SK-N-SH treated with all-trans-retinoic acid at 6 μM for 48 hours (cell line): ENCODE measurements around the gene TMEM207.

Experiments used
- BACH2 ChIP-seq: fragments of 250-450 bp; sonication (Bioruptor Pico); IDR thresholded peaks from 2 replicates; pipeline ENCODE4 v1.9.0; 2021; ENCODE audit warnings: mild to moderate bottlenecking, borderline replicate concordance
- CREB5 ChIP-seq: fragments of 250-450 bp; sonication (Bioruptor Pico); IDR thresholded peaks from 2 replicates; pipeline ENCODE4 v1.5.1; 2020; ENCODE audit warnings: low read depth, mild to moderate bottlenecking, moderate library complexity
- CSDC2 ChIP-seq: fragments of 250-450 bp; sonication (Bioruptor Pico); IDR thresholded peaks from 2 replicates; pipeline ENCODE4 v1.5.0; 2020; ENCODE audit warnings: mild to moderate bottlenecking, moderate library complexity
- ESRRG ChIP-seq: fragments of 250-450 bp; sonication (Bioruptor Pico); IDR thresholded peaks from 2 replicates; pipeline ENCODE4 v1.6.1; 2021; ENCODE audit warnings: mild to moderate bottlenecking
- GLIS3 ChIP-seq: fragments of 250-450 bp; sonication (Bioruptor Pico); IDR thresholded peaks from 2 replicates; pipeline ENCODE4 v1.5.0; 2020; ENCODE audit warnings: mild to moderate bottlenecking, moderate library complexity
- OSR1 ChIP-seq: fragments of 250-450 bp; sonication (Bioruptor Pico); IDR thresholded peaks from 2 replicates; pipeline ENCODE4 v1.8.0; 2022; ENCODE audit warnings: moderate library complexity, mild to moderate bottlenecking, inconsistent platforms
- PATZ1 ChIP-seq: fragments of 250-450 bp; sonication (Bioruptor Pico); IDR thresholded peaks from 2 replicates; pipeline ENCODE4 v1.8.0; 2020; ENCODE audit warnings: mild to moderate bottlenecking, moderate library complexity, borderline replicate concordance
- RARB ChIP-seq: fragments of 250-450 bp; sonication (Bioruptor Pico); IDR thresholded peaks from 2 replicates; pipeline ENCODE4 v1.8.0; 2021; ENCODE audit warnings: mild to moderate bottlenecking, moderate library complexity
- ZFP3 ChIP-seq: fragments of 250-450 bp; sonication (Bioruptor Pico); IDR thresholded peaks from 2 replicates; pipeline ENCODE4 v1.5.0; 2020; ENCODE audit warnings: mild to moderate bottlenecking, moderate library complexity
- ZFP30 ChIP-seq: fragments of 450-650 bp; formaldehyde crosslinking; IDR thresholded peaks from 2 replicates; pipeline ENCODE4 v1.5.0; 2022; ENCODE audit warnings: mild to moderate bottlenecking, moderate library complexity
- ZNF565 ChIP-seq: fragments of 450-650 bp; formaldehyde crosslinking; conservative IDR thresholded peaks from 2 replicates; pipeline ENCODE4 v1.5.0; 2020; ENCODE audit warnings: low read depth, mild to moderate bottlenecking, moderate library complexity
- ZNF70 ChIP-seq: fragments of 450-650 bp; formaldehyde crosslinking; IDR thresholded peaks from 2 replicates; pipeline ENCODE4 v1.5.0; 2020; ENCODE audit warnings: mild to moderate bottlenecking, moderate library complexity

GRCh38 chr3:190433626-190434025 lies 16.1 kb downstream of the TMEM207 start:
- TF ChIP-seq RARB (CRISPR knock-in tag) (no peak), CREB5 (CRISPR knock-in tag) (no peak), CSDC2 (CRISPR knock-in tag) (no peak), ZFP30 (no peak), GLIS3 (CRISPR knock-in tag) (no peak), PATZ1 (CRISPR knock-in tag) (no peak), ESRRG (CRISPR knock-in tag) (no peak), ZFP3 (no peak), ZNF70 (no peak), BACH2 (CRISPR knock-in tag) (no peak), ZNF565 (CRISPR knock-in tag) (no peak), OSR1 (CRISPR knock-in tag) (no peak)
